ENCODE results near the gene STAT4.

Gene STAT4

GRCh38 chr2:191144217-191144616 lies 6.6 kb downstream of the STAT4 start:
- no peak for DNase-seq (ENCODE audit: low read depth)

GRCh38 chr2:191143791-191144190 lies 7.0 kb downstream of the STAT4 start:
- DNase-seq (ENCODE audit: low read depth) = no peak

DNA sequence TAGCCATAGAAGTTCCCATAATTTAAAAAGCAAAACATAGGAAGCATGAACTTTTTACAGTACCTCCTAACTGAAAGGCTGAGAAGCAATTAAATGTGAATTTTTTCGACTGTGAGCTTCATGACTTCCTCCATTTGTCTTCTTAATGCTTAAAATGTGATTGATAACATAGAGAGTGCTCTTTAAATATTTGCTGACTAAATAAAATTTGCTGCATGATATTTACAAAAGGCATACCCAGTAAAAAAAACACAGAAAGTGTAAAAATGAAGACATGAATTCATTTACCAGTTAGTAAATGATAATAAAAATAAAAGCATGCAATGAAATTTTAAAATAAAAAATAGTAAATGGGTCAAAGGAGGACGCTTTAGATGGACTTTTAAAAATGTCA lies 21.9 kb downstream of the STAT4 start:
- DNase-seq (ENCODE audit: low read depth) = no peak

- DNase-seq (ENCODE audit: low read depth) = no peak
These were observed 22.5 kb downstream of the STAT4 start for GRCh38 chr2:191128172-191128910.

DNA sequence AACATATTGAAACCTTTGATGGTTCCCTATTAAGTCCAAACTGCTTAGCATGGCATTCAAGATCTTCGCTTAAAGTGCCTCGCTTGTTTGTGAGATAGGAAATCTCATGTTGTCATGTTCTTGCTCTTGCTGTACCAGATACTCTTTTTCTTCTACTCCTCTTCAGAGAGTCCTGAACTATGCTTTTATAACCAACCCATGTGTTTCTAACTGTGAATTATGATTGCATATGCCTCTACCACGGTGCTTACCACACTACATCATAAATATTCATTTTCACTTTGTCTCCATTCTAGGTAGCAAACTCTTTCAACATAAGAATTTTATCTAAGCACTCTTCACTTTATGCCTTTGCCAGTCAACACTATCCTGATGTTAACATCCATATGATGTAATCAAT lies 23.6 kb downstream of the STAT4 start:
- DNase-seq (ENCODE audit: low read depth) = no peak

- no peak for DNase-seq (ENCODE audit: low read depth)
These were observed 24.3 kb downstream of the STAT4 start for GRCh38 chr2:191126386-191127085.

DNA sequence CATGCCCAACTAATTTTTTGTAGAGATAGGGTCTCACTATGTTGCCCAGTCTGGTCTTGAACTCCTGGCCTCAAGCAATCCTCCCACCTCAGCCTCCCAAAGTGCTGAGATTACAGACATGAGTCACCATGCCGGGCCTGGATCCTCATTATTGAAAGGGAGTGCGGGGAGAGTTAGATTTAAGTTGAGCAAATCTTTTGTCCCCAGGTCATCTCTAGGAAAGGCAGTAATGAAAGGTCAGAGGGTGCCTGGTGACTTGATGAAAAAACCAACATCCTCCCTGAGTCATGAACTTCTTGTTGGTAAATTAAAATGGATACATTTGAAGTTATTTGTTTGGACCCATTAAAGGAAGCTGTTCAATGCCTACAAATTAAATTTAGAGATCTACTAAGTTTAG lies 25.1 kb downstream of the STAT4 start:
- DNase-seq (ENCODE audit: low read depth) = no peak

DNA sequence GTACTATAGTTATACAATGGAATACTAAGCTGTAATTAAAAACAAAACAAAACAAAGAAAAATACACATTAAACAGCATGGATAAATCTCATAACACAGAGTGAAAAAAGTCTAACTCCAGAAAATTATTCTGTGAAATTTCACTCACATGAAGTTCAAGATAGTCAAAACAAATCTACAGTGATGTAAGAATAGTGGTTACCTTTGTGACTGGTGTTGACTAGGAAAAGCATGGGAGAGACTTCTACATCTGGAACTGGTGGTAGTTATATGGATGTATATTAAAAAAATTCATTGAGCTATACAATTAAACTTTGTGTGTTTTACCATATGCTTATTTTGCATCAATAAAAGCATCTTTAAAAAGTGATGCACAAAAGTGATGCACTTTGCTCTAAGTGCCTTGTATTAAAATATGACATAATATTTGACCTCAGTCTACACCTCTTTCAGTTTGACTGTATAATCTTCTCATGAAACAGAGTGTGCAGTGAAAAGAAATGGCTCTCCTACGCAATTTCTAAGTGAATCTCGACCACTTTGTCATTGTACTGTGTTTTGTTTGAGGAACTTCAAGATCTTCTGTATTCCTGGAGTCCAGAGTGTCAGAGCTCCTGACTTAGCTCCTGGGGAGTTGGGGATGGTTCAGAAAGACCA lies 28.0 kb downstream of the STAT4 start:
- DNase-seq (ENCODE audit: low read depth) = no peak

GRCh38 chr2:191117341-191117740 lies 33.5 kb downstream of the STAT4 start:
- no peak for DNase-seq (ENCODE audit: low read depth)

- DNase-seq (ENCODE audit: low read depth) = no peak
These were observed 35.0 kb downstream of the STAT4 start for GRCh38 chr2:191115804-191116203.

DNA sequence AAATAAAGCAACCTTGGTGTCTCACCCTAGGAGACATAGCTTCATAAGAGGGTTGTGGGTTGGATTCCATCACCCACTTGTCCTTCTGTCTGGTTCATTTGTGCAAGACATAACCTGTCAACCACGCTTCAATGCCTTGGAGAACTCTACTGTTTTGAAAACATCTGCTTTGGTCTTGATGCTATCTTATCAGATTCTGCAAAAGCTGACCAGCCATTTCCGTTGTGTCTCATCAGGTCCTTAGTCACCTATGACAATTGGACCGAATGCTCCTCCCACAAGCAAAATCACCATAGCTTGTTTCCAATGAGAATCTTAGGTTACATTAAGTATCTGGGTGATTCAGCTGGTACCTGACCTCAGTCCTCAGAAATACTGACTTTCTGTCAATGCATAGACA lies 35.4 kb downstream of the STAT4 start:
- no peak for DNase-seq (ENCODE audit: low read depth)

- DNase-seq (ENCODE audit: low read depth) = no peak
These were observed 36.3 kb downstream of the STAT4 start for GRCh38 chr2:191114403-191114886.

GRCh38 chr2:191113761-191114160 lies 37.0 kb downstream of the STAT4 start:
- DNase-seq (ENCODE audit: low read depth) = no peak

- DNase-seq (ENCODE audit: low read depth) = no peak
These were observed 38.3 kb downstream of the STAT4 start for GRCh38 chr2:191112448-191112901.

DNA sequence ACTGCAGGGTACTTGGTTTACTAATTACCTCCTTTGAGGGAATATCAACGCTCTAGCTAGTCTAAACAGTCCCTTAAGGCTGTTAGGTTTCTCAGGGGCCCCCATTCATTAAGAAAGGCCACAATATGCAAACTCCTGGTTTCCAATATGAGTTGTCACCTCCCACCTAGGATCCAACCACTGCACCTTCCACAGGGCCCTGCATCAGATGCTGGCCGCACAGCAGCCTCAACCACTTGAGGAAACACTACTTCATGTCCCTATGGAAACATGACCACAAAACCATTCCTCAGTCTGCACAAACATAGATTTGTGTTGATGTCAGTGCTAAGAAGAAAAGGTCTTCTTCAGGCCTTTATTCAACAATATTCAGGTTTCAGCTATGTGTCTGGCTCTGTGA lies 40.9 kb downstream of the STAT4 start:
- DNase-seq (ENCODE audit: low read depth) = no peak

GRCh38 chr2:191108331-191108730 lies 42.5 kb downstream of the STAT4 start:
- no peak for DNase-seq (ENCODE audit: low read depth)

- no peak for DNase-seq (ENCODE audit: low read depth)
These were observed 45.7 kb downstream of the STAT4 start for GRCh38 chr2:191105082-191105481.

- no peak for DNase-seq (ENCODE audit: low read depth)
These were observed 47.0 kb downstream of the STAT4 start for GRCh38 chr2:191103774-191104173.

DNA sequence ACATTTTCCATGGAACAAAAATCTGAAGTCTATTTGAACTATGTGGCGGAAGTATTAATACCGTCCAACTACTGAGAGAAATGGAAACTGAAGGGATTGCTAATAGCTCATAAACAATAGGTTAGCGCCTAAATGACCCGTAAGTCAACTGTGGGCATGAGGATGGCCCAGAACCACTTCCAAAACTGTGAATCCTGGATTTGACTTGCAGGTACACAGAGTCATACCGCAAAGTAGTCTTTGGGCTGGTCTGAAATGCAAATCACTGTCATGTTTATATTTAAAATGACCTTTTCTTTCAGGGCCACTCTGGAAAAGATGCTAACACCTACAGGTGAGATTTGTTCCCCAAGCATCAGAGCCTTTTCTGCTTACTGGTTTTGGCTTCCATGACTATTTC lies 50.6 kb downstream of the STAT4 start:
- no peak for DNase-seq (ENCODE audit: low read depth)

GRCh38 chr2:191087311-191087710 lies 63.5 kb downstream of the STAT4 start:
- DNase-seq (ENCODE audit: low read depth) = no peak

- DNase-seq (ENCODE audit: low read depth) = no peak
These were observed 64.1 kb downstream of the STAT4 start for GRCh38 chr2:191086706-191087105.

DNA sequence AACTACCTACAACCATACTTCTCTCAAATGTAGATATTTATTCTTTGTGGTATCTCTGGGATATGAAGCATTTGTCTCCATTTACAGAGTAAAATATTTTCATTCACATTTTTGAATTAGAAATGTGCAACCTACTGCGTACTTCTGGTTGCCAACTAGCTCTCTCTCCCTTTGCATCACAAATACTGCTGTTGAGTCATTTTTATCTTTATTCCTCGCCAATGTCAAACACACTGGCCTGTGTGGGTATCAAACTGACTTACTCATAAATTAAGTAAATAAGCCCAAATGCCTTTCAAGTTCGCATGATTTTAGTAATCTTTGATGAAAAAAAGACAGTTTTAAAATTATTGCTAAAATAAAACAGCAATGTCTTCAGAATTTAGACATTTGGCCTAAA lies 67.3 kb downstream of the STAT4 start:
- no peak for DNase-seq (ENCODE audit: low read depth)

GRCh38 chr2:191082321-191082720 lies 68.5 kb downstream of the STAT4 start:
- no peak for DNase-seq (ENCODE audit: low read depth)
